H1 (cell line): ENCODE data around the gene PCCA. TPM values are rescaled to one million over a fixed set of nuclear protein-coding genes. Genes with fewer than 3 reads are reported as not detected.

Source experiments
- GTF2F1 ChIP-seq: IDR thresholded peaks from 2 replicates; pipeline ENCODE4 v1.6.1; 2012; ENCODE audit warnings: low read depth, low read length, improper control_type of control experiment, borderline replicate concordance
- SP1 ChIP-seq: IDR thresholded peaks from 2 replicates; pipeline ENCODE4 v1.6.1; 2011; ENCODE audit warnings: low read depth, low read length
- polyA plus RNA-seq, 7 experiments: library from polyadenylated mRNA; depleted of rRNA in 3 of 7; stranded (reverse) in 5 of 7; unstranded in 2 of 7; fragments of >200 nt in 5 of 7; fragments of 200-250 nt in 2 of 7; gene quantifications; 1 replicate in 5 of 7; 2 replicates in 1 of 7; 4 replicates in 1 of 7; pipeline versions ENCODE4 v1.2.1 to v1.2.3, GENCODE V29; 2011 to 2013; ENCODE audit warnings: missing spikeins in 2 of 7, mixed read lengths in 2 of 7
- total RNA-seq: library from RNA; stranded (reverse); fragmentation: NEBNext Ultra II Directional; extraction: Animal tissue kit (Norgen Biotek cat#: 25700); gene quantifications from 2 replicates; pipeline ENCODE4 v1.2.1, GENCODE V29; 2021
- TF ChIP-seq, protein P1 (sequence below): fragments of 300-600 bp; sonication (generic); IDR thresholded peaks from 2 replicates; pipeline ENCODE4 v1.7.1; 2012; ENCODE audit warnings: low read length, moderate library complexity, mild to moderate bottlenecking, inconsistent platforms; ENCODE audit not compliant: insufficient replicate concordance

PCCA gene
- total and polyA plus RNA-seq, 2 of the 8 experiments (the other 6 are each of a cell fraction or from before 2014, with no cell fraction given) = 18.4 to 49.8 TPM

DNA sequence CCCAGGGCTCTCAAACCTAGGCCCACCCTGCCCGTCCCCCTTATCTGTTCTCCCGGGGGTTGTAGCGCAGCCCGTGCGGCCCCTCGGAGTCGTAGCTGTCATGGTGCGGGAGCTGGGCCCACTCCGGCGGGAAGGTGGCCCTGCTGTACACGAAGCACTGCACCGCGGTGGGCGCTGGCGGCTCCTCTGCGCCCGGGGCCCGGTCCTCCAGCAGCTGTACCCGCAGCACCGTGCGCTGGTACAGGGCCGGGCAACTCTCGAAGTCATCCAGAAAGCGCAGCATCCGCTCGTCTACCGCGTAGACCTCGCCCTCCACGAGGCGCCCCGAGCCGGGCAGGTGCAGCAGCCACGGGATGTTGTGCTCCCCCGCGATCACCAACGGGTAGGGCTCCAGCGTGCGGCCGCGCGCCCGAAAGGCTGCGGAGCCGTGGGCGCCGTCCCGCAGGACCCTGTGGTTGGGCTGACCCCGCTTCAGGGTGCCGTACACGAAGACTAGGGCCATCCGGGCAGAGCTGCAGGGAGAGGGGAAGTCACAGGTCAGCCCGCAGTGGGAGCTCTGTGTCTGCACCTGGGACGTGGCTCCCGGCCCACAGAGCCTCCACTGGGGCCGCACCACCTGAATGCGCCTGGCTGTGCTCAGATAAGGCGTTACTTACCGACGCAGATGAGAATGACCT lies 443.3 kb downstream of the PCCA start (continued):
- TF ChIP-seq, protein P1, sequence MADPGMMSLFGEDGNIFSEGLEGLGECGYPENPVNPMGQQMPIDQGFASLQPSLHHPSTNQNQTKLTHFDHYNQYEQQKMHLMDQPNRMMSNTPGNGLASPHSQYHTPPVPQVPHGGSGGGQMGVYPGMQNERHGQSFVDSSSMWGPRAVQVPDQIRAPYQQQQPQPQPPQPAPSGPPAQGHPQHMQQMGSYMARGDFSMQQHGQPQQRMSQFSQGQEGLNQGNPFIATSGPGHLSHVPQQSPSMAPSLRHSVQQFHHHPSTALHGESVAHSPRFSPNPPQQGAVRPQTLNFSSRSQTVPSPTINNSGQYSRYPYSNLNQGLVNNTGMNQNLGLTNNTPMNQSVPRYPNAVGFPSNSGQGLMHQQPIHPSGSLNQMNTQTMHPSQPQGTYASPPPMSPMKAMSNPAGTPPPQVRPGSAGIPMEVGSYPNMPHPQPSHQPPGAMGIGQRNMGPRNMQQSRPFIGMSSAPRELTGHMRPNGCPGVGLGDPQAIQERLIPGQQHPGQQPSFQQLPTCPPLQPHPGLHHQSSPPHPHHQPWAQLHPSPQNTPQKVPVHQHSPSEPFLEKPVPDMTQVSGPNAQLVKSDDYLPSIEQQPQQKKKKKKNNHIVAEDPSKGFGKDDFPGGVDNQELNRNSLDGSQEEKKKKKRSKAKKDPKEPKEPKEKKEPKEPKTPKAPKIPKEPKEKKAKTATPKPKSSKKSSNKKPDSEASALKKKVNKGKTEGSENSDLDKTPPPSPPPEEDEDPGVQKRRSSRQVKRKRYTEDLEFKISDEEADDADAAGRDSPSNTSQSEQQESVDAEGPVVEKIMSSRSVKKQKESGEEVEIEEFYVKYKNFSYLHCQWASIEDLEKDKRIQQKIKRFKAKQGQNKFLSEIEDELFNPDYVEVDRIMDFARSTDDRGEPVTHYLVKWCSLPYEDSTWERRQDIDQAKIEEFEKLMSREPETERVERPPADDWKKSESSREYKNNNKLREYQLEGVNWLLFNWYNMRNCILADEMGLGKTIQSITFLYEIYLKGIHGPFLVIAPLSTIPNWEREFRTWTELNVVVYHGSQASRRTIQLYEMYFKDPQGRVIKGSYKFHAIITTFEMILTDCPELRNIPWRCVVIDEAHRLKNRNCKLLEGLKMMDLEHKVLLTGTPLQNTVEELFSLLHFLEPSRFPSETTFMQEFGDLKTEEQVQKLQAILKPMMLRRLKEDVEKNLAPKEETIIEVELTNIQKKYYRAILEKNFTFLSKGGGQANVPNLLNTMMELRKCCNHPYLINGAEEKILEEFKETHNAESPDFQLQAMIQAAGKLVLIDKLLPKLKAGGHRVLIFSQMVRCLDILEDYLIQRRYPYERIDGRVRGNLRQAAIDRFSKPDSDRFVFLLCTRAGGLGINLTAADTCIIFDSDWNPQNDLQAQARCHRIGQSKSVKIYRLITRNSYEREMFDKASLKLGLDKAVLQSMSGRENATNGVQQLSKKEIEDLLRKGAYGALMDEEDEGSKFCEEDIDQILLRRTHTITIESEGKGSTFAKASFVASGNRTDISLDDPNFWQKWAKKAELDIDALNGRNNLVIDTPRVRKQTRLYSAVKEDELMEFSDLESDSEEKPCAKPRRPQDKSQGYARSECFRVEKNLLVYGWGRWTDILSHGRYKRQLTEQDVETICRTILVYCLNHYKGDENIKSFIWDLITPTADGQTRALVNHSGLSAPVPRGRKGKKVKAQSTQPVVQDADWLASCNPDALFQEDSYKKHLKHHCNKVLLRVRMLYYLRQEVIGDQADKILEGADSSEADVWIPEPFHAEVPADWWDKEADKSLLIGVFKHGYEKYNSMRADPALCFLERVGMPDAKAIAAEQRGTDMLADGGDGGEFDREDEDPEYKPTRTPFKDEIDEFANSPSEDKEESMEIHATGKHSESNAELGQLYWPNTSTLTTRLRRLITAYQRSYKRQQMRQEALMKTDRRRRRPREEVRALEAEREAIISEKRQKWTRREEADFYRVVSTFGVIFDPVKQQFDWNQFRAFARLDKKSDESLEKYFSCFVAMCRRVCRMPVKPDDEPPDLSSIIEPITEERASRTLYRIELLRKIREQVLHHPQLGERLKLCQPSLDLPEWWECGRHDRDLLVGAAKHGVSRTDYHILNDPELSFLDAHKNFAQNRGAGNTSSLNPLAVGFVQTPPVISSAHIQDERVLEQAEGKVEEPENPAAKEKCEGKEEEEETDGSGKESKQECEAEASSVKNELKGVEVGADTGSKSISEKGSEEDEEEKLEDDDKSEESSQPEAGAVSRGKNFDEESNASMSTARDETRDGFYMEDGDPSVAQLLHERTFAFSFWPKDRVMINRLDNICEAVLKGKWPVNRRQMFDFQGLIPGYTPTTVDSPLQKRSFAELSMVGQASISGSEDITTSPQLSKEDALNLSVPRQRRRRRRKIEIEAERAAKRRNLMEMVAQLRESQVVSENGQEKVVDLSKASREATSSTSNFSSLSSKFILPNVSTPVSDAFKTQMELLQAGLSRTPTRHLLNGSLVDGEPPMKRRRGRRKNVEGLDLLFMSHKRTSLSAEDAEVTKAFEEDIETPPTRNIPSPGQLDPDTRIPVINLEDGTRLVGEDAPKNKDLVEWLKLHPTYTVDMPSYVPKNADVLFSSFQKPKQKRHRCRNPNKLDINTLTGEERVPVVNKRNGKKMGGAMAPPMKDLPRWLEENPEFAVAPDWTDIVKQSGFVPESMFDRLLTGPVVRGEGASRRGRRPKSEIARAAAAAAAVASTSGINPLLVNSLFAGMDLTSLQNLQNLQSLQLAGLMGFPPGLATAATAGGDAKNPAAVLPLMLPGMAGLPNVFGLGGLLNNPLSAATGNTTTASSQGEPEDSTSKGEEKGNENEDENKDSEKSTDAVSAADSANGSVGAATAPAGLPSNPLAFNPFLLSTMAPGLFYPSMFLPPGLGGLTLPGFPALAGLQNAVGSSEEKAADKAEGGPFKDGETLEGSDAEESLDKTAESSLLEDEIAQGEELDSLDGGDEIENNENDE = no peak
- TF ChIP-seq SP1 (no peak), GTF2F1 (no peak)
